ENCODE results near the gene MED12.

Gene MED12

GRCh38 chrX:71085900-71086299, 32.5 kb upstream of the MED12 start:
- no peak for DNase-seq (ENCODE audit: low spot score)
- ChIA-PET CTCF (interaction anchor here (0.6 kb wide), 1 partner anchor 13 kb away, joined by 3 read pairs; no protein-coding TSS in a partner anchor), POLR2A (ENCODE audit: low non-redundant PET) (no interaction called here)
- no peak for TF ChIP-seq CTCF (conservative IDR thresholded peaks at IDR 0.05; ENCODE audit: low read depth)
- no peak overlapping the region for H3K27ac ChIP-seq

- H3K27ac ChIP-seq = no peak overlapping the region
- DNase-seq (ENCODE audit: low spot score) = no peak
- CTCF ChIA-PET = no interaction called here
- TF ChIP-seq CTCF (conservative IDR thresholded peaks at IDR 0.05; ENCODE audit: low read depth) = no peak
- POLR2A ChIA-PET (ENCODE audit: low non-redundant PET) = no interaction called here
Measured at GRCh38 chrX:71091263-71091662, 27.1 kb upstream of the MED12 start.

GRCh38 chrX:71095033-71095432, 23.4 kb upstream of the MED12 start:
- TF ChIP-seq CTCF (conservative IDR thresholded peaks at IDR 0.05; ENCODE audit: low read depth) = no peak
- ChIA-PET POLR2A (ENCODE audit: low non-redundant PET) (no interaction called here), CTCF (no interaction called here)
- no peak overlapping the region for H3K27ac ChIP-seq
- no peak for DNase-seq (ENCODE audit: low spot score)

- ChIA-PET CTCF (no interaction called here), POLR2A (ENCODE audit: low non-redundant PET) (no interaction called here)
- peak; percentile 85 for DNase-seq (ENCODE audit: low spot score)
- peak within 1 kb of the TSS; percentile 36; the same call in 1 of the 2 replicates for H3K27ac ChIP-seq
- TF ChIP-seq CTCF (conservative IDR thresholded peaks at IDR 0.05; ENCODE audit: low read depth) = no peak
Measured at GRCh38 chrX:71095555-71095980, 22.8 kb upstream of the MED12 start, which contains the start of gene FOXO4. Gene FOXO4 (plus strand): TSS chrX:71095851. CDS start chrX:71096529, 678 bp downstream.

GRCh38 chrX:71095981-71096759, 22.2 kb upstream of the MED12 start:
- POLR2A ChIA-PET (ENCODE audit: low non-redundant PET) = no interaction called here
- CTCF ChIA-PET = interaction anchor here (0.7 kb wide), 1 partner anchor 33 kb away, joined by 3 read pairs; no protein-coding TSS in a partner anchor
- peak; percentile 56 for DNase-seq (ENCODE audit: low spot score)
- TF ChIP-seq CTCF (conservative IDR thresholded peaks at IDR 0.05; ENCODE audit: low read depth) = no peak
- H3K27ac ChIP-seq = peak overlapping the region; percentile 36; the same call in 1 of the 2 replicates

- TF ChIP-seq CTCF (conservative IDR thresholded peaks at IDR 0.05; ENCODE audit: low read depth) = no peak
- no peak overlapping the region for H3K27ac ChIP-seq
- ChIA-PET CTCF (no interaction called here), POLR2A (ENCODE audit: low non-redundant PET) (no interaction called here)
- no peak for DNase-seq (ENCODE audit: low spot score)
Measured at GRCh38 chrX:71096760-71097032, 21.7 kb upstream of the MED12 start.

Measured in RWPE1 (cell line).